SK-N-SH treated with all-trans-retinoic acid at 6 μM for 48 hours (cell line): ENCODE measurements around the gene SLAMF7.

Source experiments
- ATAC-seq: fragments of 200-7000 bp; cut with Tn5 transposase; 3 replicates; pipeline ENCODE4 v1.9.1; 2020; ENCODE audit warnings: mild to moderate bottlenecking, moderate library complexity
- ARNTL ChIP-seq: fragments of 450-650 bp; formaldehyde crosslinking; IDR thresholded peaks from 2 replicates; pipeline ENCODE4 v1.5.0; 2020; ENCODE audit warnings: low read depth, mild to moderate bottlenecking, moderate library complexity, borderline replicate concordance
- BACH2 ChIP-seq: fragments of 250-450 bp; sonication (Bioruptor Pico); IDR thresholded peaks from 2 replicates; pipeline ENCODE4 v1.9.0; 2021; ENCODE audit warnings: mild to moderate bottlenecking, borderline replicate concordance
- CSDC2 ChIP-seq: fragments of 250-450 bp; sonication (Bioruptor Pico); IDR thresholded peaks from 2 replicates; pipeline ENCODE4 v1.5.0; 2020; ENCODE audit warnings: mild to moderate bottlenecking, moderate library complexity
- CSRNP3 ChIP-seq: fragments of 250-450 bp; sonication (Bioruptor Pico); IDR thresholded peaks from 2 replicates; pipeline ENCODE4 v1.5.1; 2021; ENCODE audit warnings: mild to moderate bottlenecking, moderate library complexity
- ESRRG ChIP-seq: fragments of 250-450 bp; sonication (Bioruptor Pico); IDR thresholded peaks from 2 replicates; pipeline ENCODE4 v1.6.1; 2021; ENCODE audit warnings: mild to moderate bottlenecking
- GLIS3 ChIP-seq: fragments of 250-450 bp; sonication (Bioruptor Pico); IDR thresholded peaks from 2 replicates; pipeline ENCODE4 v1.5.0; 2020; ENCODE audit warnings: mild to moderate bottlenecking, moderate library complexity
- OSR1 ChIP-seq: fragments of 250-450 bp; sonication (Bioruptor Pico); IDR thresholded peaks from 2 replicates; pipeline ENCODE4 v1.8.0; 2022; ENCODE audit warnings: moderate library complexity, mild to moderate bottlenecking, inconsistent platforms
- PATZ1 ChIP-seq: fragments of 250-450 bp; sonication (Bioruptor Pico); IDR thresholded peaks from 2 replicates; pipeline ENCODE4 v1.8.0; 2020; ENCODE audit warnings: mild to moderate bottlenecking, moderate library complexity, borderline replicate concordance
- RARB ChIP-seq: fragments of 250-450 bp; sonication (Bioruptor Pico); IDR thresholded peaks from 2 replicates; pipeline ENCODE4 v1.8.0; 2021; ENCODE audit warnings: mild to moderate bottlenecking, moderate library complexity
- SNAI2 ChIP-seq: fragments of 250-450 bp; sonication (Bioruptor Pico); IDR thresholded peaks from 2 replicates; pipeline ENCODE4 v1.5.0; 2020; ENCODE audit warnings: mild to moderate bottlenecking, moderate library complexity
- TCF4 ChIP-seq: fragments of 250-450 bp; sonication (Bioruptor Pico); IDR thresholded peaks from 2 replicates; pipeline ENCODE4 v1.8.0; 2021; ENCODE audit warnings: mild to moderate bottlenecking, moderate library complexity, borderline replicate concordance
- TOX ChIP-seq: fragments of 250-450 bp; sonication (Bioruptor Pico); IDR thresholded peaks from 2 replicates; pipeline ENCODE4 v1.8.0; 2021; ENCODE audit warnings: mild to moderate bottlenecking, moderate library complexity, borderline replicate concordance
- TSHZ2 ChIP-seq: fragments of 250-450 bp; sonication (Bioruptor Pico); IDR thresholded peaks from 2 replicates; pipeline ENCODE4 v1.5.0; 2020; ENCODE audit warnings: mild to moderate bottlenecking, moderate library complexity
- ZC3H10 ChIP-seq: fragments of 250-450 bp; sonication (Bioruptor Pico); IDR thresholded peaks from 2 replicates; pipeline ENCODE4 v1.5.1; 2021; ENCODE audit warnings: mild to moderate bottlenecking, moderate library complexity
- ZFP30 ChIP-seq: fragments of 450-650 bp; formaldehyde crosslinking; IDR thresholded peaks from 2 replicates; pipeline ENCODE4 v1.5.0; 2022; ENCODE audit warnings: mild to moderate bottlenecking, moderate library complexity
- ZNF565 ChIP-seq: fragments of 450-650 bp; formaldehyde crosslinking; conservative IDR thresholded peaks from 2 replicates; pipeline ENCODE4 v1.5.0; 2020; ENCODE audit warnings: low read depth, mild to moderate bottlenecking, moderate library complexity
- ZNF70 ChIP-seq: fragments of 450-650 bp; formaldehyde crosslinking; IDR thresholded peaks from 2 replicates; pipeline ENCODE4 v1.5.0; 2020; ENCODE audit warnings: mild to moderate bottlenecking, moderate library complexity
- ZNF8 ChIP-seq: fragments of 450-650 bp; formaldehyde crosslinking; IDR thresholded peaks from 2 replicates; pipeline ENCODE4 v1.5.0; 2020; ENCODE audit warnings: mild to moderate bottlenecking, moderate library complexity
- TF ChIP-seq, protein P1 (sequence below): fragments of 250-450 bp; sonication (Bioruptor Pico); IDR thresholded peaks from 2 replicates; pipeline ENCODE4 v1.5.1; 2020; ENCODE audit warnings: low read depth, mild to moderate bottlenecking, moderate library complexity
- TF ChIP-seq, protein P2 (sequence below): fragments of 250-450 bp; sonication (Bioruptor Pico); IDR thresholded peaks from 2 replicates; pipeline ENCODE4 v1.8.0; 2021; ENCODE audit warnings: low read depth, mild to moderate bottlenecking, moderate library complexity, borderline replicate concordance

The SLAMF7 gene

GRCh38 chr1:160761886-160762285, 22.8 kb downstream of the SLAMF7 start:
- ATAC-seq, result no peak
- TF ChIP-seq BACH2 (CRISPR knock-in tag) (no peak), ESRRG (CRISPR knock-in tag) (no peak), PATZ1 (CRISPR knock-in tag) (no peak), TOX (no peak), ZNF565 (CRISPR knock-in tag) (no peak), OSR1 (CRISPR knock-in tag) (no peak), SNAI2 (CRISPR knock-in tag) (no peak), RARB (no peak), ZFP30 (no peak), TSHZ2 (no peak), TCF4 (CRISPR knock-in tag) (no peak)
- TF ChIP-seq, protein P1, sequence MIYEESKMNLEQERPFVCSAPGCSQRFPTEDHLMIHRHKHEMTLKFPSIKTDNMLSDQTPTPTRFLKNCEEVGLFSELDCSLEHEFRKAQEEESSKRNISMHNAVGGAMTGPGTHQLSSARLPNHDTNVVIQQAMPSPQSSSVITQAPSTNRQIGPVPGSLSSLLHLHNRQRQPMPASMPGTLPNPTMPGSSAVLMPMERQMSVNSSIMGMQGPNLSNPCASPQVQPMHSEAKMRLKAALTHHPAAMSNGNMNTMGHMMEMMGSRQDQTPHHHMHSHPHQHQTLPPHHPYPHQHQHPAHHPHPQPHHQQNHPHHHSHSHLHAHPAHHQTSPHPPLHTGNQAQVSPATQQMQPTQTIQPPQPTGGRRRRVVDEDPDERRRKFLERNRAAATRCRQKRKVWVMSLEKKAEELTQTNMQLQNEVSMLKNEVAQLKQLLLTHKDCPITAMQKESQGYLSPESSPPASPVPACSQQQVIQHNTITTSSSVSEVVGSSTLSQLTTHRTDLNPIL (CRISPR knock-in tag), result no peak

- no peak for TF ChIP-seq CSRNP3 (CRISPR knock-in tag)
- no peak for ATAC-seq
Observed at GRCh38 chr1:160763993-160764392, 24.9 kb downstream of the SLAMF7 start.

DNA sequence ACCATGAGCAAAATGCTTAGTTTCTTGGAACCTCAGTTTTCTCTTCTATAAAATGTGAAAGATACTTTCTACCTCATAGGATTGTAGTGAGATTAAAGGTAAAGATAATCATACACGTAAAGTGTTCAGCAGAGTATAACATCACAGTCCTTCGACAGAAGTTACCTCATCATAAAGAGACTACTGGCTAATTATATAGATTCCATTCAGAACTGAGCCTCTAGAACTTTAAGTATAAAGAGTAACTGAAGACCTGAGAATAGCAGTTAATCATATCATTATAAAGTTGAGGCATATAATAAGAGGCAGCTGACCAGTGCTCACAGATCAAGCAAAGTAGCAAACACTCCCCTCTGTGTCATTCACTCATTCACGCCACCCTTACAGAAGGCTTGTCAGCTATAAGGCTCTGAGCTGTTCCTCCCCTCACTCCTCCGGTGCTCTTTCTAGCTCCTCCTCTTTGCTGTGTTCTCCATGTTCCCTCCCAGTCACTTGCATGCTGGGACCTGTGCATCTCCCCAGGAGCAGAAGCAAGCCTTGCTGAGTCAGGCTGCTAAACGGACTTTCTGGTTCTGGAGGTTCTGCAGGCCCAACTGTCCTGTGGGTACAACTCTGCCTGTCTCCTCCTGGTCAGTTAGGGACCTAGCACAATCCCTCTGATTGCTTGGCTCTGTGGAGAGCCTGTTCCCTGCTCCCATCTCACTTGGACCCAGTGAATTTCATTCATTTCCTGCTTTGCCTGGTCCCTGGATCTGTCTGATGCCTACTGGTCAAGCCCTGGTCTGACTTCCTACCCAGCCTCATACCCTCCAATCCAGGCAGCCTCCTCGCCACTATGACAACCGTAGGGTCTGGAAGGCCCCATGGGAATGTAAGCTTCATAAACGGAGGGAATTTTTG, 28.6 kb downstream of the SLAMF7 start:
- peak; percentile 70 for ATAC-seq
- no peak for TF ChIP-seq ZNF70
- TF ChIP-seq CSDC2 (CRISPR knock-in tag), result no peak
- TF ChIP-seq ARNTL (CRISPR knock-in tag), result no peak
- no peak for TF ChIP-seq ZNF565 (CRISPR knock-in tag)
- TF ChIP-seq TCF4 (CRISPR knock-in tag), result no peak
- no peak for TF ChIP-seq ZC3H10 (CRISPR knock-in tag)
- TF ChIP-seq PATZ1 (CRISPR knock-in tag), result no peak
- TF ChIP-seq OSR1 (CRISPR knock-in tag), result no peak
- no peak for TF ChIP-seq SNAI2 (CRISPR knock-in tag)
- no peak for TF ChIP-seq BACH2 (CRISPR knock-in tag)
- no peak for TF ChIP-seq TOX
- no peak for TF ChIP-seq GLIS3
- no peak for TF ChIP-seq ZNF8 (CRISPR knock-in tag)
- TF ChIP-seq ZFP30, result no peak
- TF ChIP-seq, protein P2, sequence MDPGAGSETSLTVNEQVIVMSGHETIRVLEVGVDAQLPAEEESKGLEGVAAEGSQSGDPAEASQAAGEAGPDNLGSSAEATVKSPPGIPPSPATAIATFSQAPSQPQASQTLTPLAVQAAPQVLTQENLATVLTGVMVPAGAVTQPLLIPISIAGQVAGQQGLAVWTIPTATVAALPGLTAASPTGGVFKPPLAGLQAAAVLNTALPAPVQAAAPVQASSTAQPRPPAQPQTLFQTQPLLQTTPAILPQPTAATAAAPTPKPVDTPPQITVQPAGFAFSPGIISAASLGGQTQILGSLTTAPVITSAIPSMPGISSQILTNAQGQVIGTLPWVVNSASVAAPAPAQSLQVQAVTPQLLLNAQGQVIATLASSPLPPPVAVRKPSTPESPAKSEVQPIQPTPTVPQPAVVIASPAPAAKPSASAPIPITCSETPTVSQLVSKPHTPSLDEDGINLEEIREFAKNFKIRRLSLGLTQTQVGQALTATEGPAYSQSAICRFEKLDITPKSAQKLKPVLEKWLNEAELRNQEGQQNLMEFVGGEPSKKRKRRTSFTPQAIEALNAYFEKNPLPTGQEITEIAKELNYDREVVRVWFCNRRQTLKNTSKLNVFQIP (CRISPR knock-in tag), result no peak
- TF ChIP-seq ESRRG (CRISPR knock-in tag), result no peak
- no peak for TF ChIP-seq CSRNP3 (CRISPR knock-in tag)
- TF ChIP-seq, protein P1 (CRISPR knock-in tag), result no peak
